A204.1 (cell line): Measurements from ENCODE around the gene NOL3.

Experiments
- FAIRE-seq: peaks from 2 replicates; lab custom pipeline; 2012; peaks lifted over from hg19 to GRCh38; lab: Jason Lieb, UNC

NOL3 gene

DNA sequence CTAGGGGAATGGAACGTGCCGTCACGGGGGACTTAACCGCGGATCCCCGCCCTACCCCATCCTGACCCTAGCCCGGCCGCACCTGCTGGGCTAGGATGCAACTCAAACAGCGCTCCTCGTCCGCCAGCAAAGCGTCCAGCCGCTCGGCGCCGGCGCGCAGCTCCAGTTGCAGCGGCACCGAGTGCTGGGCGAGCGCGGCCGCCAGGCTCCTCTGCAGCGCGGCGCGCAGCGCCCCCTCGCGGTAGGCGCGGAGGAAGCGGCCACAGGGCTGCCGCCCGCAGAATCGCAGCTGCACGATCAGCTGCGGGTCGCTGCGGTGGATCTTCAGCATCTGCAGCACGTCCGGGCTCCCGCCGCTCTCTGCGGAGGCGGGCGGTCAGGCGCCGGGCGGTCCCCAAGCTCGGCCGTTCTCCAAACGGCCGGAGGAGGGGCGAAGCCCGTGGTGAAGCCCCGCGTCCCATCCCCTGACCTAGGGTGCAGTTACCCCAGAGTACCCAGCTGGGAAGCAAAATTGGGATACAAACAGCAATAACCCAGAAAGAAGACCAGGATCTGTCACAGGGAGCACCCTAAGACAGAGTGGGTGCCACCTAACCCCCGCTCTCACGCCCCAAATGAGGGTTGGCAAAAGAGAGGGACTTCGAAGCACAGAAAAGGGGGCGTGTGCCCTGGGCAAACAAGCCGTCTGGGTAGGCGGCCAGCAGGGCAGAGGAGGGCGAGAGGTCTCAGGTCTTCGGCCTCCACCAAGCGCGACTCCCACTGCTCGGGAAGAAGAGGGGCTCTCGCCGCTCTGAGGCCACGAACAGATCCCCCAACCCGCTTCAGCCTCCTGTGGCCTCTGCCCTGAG lies 14.8 kb upstream of the NOL3 start:
- no peak for FAIRE-seq

DNA sequence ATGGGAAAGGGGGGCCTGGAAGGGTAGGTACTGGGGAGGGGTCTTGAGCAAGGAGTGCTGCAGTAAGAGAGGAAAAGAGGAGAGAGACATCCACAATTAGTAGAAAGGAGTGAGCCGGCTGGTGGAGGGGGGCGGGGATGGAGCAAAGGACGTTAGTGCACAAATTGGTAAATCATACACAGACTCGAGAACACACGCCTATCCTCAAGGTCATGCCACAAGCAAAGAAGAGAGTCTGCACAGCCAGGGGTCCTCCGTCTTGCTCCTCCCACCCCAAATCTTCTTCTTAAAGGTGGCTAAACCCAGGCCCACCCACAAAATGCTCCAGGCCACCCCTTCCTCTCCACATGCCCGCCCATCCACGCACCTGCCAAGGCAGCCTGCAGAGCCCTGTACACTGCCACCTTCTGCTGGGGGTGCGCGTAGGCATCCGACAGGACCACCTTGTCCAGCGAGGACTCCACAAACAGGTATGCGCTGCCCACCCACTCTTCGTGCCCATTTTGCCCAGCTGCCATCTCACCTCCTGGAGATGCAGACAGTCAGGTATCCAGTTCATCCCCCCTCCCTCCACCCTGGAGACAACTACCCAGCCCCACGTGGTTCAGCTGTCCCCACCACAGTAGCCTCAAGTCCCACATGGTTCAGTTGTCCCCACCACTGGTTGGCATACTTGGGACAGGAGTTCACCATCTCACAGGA lies 14.0 kb upstream of the NOL3 start:
- no peak for FAIRE-seq

DNA sequence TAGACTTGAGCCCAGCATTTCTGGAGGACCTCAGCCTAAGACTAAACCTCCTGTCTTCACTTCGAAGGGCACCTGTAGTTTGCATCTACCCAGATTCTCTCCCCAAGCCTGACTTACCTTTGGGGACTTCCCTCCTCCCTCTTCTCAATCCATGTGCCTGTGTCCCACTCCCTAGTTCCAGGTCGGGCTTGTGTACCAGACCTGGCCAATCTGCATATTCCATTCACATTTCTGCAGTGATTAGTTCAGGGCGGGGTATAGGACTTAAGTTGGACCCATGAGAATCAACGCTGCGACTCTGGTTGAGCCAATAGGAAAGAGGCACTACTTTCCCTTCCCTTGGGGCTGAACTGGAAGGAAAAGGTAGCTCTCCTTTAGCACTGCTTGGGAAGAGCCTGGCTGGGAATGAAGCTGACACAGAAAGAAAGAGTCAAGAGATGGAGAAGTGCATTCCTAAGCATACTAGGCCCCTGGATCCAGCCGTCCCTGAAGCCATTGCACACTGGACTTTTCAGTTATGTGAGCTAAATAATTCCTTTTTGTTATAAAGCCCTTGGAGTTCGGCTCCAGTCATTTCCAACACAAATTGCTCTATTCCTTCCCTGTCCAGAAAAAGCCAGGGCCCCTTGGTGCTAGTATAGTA lies 13.1 kb upstream of the NOL3 start:
- FAIRE-seq = no peak

DNA sequence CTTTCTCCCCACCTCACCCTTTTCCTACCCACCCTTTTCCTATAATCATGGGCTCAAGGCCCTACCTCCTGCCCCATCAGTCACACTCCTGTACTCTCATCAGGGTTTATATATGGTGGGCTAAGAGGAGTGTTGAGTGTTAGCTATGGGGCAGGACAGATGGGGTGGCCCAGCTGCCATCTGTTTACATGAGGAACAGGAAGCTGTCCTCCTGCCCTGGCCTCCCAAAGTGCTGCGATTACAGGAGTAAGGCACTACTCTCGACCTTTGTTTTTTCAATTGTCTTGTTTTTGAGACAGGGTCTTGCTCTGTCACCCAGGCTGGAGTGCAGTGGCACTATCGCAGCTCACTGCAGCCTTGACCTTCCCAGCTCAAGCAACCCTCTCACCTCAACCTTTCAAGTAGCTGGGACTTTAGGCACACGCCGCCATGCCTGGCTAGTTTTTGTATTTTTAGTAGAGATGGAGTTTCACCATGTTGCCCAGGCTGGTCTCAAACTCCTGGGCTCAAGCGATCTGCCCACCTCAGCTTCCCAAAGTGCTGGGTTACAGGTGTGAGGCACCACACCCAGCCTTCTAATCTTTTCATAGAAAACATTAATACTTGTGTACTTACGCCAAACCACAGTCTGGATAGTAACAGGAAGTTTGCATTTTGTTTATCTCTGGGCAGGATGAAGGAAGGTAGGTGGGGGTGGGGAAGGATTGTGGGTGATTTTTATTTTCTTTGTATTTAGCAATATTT lies 12.3 kb upstream of the NOL3 start:
- FAIRE-seq = no peak

DNA sequence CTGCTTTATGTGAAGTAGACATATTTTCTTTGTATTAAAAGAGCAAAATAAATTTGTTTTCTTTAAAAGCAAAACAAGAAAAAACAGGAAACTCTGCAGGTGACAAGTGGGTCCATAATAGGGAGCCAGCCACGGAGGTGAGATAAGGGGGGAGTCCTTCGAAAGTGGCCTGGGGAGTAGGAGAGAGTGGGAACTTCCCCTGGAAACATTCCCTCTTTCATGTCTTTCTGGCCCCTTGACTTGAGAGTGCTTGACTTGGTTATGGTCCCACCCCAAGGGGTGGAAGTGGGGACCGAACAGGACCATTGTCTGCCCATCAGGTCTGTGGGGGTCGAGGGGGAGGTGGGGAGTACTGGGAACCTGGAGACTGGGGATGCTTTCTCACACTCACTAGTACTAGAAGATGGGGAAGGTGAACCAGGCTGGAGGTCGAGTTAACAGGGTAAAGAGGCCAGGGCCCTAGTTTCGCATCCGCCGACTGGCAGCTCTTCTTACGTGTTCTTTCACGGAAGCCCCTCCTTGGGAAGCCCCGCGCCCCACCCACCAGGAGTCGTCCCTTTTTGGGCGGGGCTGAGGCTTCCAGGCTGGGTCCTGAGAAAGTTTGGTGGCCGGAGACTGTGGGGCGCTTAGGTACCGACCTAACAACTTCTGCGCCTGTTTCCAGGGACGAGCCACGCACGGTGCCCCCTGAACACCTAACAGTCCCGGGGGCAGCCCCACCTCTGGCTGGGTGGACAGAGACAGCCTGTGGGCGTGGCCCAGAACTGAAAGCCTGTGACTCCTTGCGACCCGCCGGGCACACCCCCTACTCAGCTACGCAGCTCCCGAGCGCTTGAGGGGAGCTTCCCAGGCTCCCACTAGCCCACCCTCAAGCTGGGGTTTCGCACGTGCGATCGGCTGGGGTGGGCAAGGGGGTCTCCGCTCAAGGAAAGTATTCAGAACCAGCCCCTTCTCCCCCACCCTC lies 11.4 kb upstream of the NOL3 start:
- no peak for FAIRE-seq

DNA sequence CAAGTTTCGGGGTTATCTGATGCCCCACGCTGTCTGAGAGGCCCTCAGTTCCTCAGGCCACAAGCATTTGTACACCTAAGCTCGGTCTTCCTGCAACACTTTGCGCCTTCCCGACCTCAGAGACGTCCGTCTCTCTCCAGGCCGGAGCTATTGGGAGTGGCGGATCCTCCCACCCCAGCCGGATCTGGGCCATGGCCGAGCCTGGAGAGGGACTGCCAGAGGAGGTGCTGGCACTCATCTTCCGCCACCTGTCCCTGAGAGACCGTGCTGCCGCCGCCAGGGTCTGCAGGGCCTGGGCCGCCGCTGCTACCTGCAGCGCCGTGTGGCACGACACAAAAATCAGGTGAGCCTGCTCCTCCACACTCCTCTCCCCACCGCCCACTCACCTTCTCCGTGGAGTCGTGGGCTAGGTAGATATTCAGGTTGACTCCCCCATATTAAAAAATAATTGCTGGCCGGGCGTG lies 8.7 kb upstream of the NOL3 start:
- no peak for FAIRE-seq

DNA sequence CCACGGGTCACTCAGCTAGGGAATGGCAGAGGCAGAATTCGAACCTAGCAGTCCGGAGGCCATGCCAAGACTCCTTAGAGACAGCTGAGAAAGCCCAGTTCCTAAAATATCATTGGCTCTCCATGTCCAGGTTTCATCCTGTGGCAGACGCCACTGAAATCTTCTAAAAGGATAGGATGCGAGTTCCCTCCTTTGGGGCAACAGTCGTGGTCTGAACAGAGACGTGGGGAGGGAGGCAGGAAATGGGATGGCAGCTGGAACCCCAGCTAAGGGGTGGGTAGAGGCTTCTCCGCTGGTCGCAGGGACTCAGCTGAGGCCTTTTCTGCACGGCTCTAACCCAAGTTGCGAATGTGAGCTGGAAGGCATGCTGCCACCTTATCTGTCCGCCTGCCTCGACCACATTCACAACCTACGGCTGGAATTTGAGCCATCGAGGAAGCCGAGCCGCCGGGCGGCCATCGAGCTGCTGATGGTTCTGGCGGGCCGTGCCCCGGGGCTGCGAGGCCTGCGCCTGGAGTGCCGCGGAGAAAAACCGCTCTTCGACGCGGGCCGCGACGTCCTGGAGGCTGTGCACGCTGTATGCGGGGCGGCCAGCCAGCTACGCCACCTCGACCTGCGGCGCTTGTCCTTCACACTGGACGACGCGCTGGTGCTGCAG lies 7.7 kb upstream of the NOL3 start:
- FAIRE-seq = no peak

DNA sequence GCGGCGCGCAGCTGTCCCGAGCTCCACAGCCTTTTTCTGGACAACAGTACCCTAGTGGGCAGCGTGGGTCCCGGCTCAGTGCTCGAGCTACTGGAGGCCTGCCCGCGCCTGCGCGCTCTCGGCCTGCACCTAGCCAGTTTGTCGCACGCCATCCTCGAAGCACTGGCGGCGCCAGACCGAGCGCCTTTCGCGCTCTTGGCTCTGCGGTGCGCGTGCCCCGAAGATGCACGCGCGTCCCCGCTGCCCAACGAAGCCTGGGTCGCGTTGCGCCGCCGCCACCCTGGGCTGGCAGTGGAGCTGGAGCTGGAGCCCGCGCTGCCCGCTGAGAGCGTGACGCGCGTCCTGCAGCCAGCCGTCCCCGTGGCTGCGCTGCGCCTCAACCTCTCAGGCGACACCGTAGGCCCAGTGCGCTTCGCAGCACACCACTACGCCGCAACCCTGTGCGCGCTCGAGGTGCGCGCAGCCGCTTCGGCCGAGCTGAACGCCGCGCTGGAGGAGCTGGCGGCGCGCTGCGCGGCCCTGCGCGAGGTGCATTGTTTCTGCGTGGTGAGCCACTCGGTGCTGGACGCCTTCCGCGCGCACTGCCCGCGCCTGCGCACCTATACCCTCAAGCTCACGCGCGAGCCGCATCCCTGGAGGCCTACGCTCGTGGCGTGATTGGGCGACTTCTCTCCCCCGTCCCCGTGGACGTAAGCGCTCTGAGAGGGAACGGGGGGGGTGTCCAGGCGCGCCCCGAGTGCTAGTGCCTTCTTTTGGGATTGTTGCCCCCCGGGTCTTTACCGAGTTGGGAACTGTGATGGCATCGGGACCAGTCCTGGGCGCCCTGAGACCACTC lies 7.0 kb upstream of the NOL3 start:
- FAIRE-seq = no peak

DNA sequence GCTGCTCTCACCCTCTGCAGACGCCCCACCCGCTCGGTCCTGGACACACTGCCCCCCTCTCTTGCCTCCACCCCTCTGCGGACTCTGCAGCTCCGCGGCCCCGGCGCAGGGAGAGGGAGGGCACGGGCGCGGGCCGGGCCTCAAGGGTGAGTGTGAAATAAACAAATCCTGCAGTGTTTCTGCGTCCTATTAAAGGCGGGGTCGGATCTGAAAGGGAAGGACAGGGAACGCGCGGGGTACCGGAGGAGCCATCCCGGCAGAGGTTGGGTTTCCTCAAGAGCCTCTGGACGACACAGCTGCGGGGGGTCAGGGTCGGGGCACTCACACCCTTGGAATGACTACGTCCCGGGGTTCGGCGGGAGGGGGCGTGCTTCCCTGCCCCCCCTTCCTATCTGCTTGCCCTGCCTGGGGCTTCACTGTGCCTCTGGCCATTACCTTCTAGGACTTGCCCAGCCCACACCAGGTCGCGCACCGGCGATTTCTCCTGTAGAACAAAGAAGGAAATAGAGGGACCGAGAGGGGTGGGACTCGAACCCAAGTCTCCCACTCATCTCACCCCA lies 6.3 kb upstream of the NOL3 start:
- FAIRE-seq = no peak

DNA sequence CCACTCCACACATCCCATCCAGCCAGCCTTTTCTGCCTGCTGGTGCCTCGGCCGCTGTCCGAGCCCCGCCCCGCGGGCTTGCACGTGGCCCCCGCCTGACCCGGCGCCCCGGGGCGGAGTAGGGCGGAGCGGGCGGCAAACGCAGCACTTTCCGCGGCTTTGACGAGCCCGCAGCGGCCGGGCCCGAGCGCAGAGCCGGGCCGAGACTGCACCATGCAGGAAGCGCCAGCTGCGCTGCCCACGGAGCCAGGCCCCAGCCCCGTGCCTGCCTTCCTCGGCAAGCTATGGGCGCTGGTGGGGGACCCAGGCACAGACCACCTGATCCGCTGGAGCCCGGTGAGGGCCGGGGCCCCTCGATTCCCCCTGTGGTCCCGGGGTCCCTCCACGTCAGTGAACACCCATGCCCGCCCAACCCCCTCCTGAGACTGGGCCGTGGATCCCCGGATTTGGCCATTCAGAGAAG lies 5.7 kb upstream of the NOL3 start, which contains the start of gene HSF4:
TSS of gene HSF4 (plus strand) at position 147 of the 463 bp plus-strand sequence. CDS start at position 214, 67 bp downstream.
- no peak for FAIRE-seq

DNA sequence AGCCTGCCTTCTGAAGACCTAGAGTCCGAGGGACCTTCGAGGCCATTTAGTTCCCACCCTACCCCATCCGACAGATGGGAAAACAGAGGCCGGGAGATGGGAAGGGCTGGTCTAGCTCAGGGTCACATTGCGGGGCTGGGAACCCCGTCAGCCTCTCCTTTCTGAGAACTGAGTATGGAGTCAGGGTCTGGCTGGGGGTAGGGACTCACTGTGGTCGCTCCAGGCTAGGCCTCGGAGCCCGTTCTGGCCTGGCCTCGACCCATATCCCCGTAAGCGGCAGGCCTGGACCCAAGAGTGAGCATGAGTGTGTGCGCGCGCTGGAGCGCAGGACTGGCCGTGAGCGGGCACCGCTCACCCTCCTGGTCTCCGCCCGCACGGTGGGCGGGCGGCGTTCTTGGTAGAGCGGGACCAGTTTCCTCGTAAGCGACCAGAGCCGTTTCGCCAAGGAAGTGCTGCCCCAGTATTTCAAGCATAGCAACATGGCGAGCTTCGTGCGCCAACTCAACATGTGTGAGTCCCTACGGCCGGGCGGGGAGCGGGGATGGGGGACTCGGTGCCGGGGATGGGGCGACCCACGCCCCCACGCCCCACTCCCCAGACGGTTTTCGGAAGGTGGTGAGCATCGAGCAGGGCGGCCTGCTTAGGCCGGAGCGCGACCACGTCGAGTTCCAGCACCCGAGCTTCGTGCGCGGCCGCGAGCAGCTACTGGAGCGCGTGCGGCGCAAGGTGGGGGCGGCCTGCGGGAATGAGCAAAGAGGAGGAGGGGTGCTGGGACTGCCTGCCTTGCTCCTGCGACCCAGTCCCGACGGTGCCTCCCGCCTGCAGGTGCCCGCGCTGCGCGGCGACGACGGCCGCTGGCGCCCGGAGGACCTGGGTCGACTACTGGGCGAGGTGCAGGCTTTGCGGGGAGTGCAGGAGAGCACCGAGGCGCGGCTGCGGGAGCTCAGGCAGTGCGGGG lies 4.9 kb upstream of the NOL3 start:
- FAIRE-seq = no peak

DNA sequence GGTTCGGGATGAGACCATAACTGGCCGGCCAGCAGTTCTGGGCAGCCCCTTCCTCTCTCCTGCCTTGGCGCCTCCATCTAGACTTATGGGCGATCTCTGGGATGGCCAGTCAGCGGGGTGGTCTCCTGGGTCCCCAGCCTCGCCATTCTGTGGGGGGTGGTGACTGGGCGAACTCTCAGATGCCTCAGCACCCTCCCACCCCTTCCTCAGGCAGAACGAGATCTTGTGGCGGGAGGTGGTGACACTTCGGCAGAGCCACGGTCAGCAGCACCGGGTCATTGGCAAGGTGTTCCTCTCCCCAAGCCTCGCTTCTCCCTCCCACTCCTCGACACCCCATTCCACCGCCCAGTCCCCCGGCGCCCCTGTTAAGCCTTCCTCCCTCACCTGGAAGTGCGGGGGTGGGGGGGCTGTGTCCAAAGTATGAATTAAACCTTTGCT lies 4.2 kb upstream of the NOL3 start:
- FAIRE-seq = no peak

DNA sequence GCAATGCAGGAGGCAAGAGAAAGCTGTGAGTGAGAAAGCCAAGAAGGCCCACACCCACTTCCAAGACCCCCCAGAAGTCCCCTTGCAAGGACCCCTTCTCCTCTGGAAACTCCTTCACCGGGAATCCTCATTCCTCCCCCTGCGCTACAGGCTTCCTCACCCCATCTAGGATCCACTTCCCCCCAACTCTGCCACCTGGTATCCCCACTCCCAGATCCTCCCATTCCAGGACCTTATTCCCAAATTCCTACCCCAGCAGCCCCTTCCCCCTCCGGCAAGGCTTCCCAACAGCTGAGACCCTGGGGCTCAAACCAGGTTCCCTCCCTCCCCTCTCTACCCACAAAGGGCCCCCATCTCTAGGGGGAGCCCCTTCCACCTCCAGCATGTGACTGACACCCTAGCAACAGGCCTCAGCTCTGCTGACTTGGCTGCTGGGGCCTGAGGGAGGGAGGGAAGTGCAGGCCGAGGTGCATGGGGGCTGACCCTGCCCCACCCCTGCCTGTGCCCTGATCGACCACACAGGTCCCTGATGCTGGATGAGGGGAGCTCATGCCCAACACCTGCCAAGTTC lies 3.7 kb upstream of the NOL3 start:
- no peak for FAIRE-seq

DNA sequence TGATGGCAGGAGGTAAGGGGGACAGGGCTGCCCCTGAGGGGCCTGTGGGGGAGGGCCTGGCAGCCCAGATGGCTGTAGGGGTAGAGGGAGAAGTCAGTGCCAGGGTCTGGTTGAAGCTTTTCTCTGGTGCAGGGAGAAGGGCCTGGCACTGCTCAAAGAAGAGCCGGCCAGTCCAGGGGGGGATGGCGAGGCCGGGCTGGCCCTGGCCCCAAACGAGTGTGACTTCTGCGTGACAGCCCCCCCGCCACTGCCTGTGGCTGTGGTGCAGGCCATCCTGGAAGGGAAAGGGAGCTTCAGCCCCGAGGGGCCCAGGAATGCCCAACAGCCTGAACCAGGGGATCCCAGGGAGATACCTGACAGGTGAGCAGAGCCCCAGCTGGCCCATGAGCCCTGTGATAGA lies 2.8 kb upstream of the NOL3 start:
- FAIRE-seq = no peak

DNA sequence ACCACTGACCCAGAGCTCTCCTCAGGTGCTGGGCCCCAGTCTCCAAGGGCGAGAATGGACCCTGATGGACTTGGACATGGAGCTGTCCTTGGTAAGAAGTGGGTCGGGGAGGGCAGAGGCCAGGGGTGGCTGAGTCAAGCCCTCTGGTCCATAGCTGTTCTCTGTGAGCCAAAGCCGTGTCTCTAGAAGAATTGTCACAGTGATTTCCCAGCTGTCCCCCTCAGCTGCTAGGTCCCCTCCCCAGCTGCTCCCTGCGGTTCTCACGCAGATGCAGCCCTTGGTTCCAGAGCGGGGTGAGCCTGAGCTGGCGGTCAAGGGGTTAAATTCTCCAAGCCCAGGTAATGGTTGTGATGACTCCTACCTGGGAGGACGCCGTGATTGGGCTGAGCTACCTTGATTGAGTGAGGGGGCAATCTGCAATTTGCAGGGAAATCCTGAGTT lies 1.3 kb upstream of the NOL3 start:
- FAIRE-seq = no peak

DNA sequence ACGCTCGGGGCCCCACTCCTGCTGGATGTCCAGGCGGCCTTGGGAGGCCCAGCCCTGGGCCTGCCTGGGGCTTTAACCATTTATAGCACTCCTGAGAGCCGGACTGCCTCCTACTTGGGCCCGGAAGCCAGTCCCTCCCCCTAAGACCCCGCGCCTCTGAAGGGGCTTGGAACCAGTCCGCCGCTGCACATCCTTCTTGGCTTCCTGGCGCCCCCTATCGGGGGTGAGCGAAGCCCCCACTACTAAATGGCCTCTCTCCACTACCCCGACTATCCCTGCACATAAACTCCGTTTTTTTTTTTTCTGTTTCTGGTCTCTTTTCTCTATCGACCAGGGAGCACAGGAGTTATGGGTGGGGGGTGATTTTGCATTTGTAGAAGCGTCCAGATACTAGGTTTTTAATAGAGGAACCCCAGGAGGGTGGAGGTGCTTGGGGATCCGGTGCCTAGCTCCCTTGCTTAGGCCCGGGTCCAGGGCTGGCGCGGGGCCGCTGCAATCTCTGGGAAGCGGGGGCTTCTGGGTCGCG lies 633 bp upstream of the NOL3 start:
- FAIRE-seq = no peak

DNA sequence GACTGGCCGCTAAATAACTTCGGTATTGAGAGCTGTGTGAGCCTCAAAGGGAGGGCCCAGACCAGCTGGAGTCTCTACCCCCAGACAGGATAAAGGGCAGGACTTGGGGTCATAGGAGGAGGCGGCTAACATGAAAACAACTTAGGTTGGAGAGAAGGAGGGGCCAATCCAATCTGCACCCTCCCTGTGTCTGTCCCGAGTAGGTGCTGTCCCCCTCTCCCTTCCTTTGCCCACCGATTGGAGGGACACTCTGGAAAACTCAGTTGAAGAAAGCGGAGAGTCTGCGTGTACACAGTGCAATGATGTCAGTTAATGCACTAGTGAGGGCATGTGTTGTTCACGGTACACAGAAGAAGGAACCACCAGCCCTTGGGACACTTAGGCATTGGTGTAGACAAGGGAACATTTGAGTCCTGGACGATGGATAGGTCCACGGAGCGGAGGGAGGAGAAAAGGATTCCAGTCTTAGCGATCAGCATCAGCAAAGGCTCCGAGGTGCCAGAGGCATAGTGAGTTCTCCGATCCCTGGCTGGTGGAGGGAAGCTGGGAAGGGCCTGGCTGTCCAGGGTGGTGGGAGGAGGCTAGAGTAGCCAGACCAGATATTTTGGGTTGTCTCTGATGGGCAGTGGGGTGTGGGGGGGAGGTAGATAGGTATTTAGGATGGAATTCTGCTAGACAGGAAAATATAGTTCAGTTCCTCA lies 761 bp downstream of the NOL3 start:
- no peak for FAIRE-seq
